ENCODE data around the gene DLX2. TPM values are rescaled to one million over a fixed set of nuclear protein-coding genes. Genes with fewer than 3 reads are reported as not detected.

The DLX2 gene
- total RNA-seq, 4 donors from 2014 or later: not detected

GRCh38 chr2:172095905-172096625 is 6.6 kb downstream of the DLX2 start:
- peak overlapping the region in 3 of 4 donors; percentile 31 to 65 (median 44) for H3K4me3 ChIP-seq
- 4 to 8% methylated on average over 16 to 20 of the region's 40 CpGs for WGBS, 2 donors
- H3K36me3 ChIP-seq: no peaks in the 10 kb centered on the region
- peaks cover 67 to 100% (median 93%) of the 10 kb centered on the region in 4 donors for H3K27me3 ChIP-seq
- no peak for TF ChIP-seq POLR2A (IDR thresholded peaks at IDR 0.05)
- no peak for TF ChIP-seq CTCF (IDR thresholded peaks at IDR 0.05)
- peaks cover 49 to 73% (median 60%) of the 10 kb centered on the region in 3 donors for H3K4me1 ChIP-seq
- intact Hi-C loops (cut with DNase I): no loop called here
- no peak for DNase-seq
- no peak overlapping the region for H3K27ac ChIP-seq
- H3K9me3 ChIP-seq: no peaks in the 10 kb centered on the region

- 2 to 3% methylated on average over 9 to 17 of the region's 51 CpGs for WGBS, 2 donors
- Histone ChIP-seq H3K27me3 (peaks cover 63 to 100% (median 94%) of the 10 kb centered on the region in 4 donors), H3K4me3 (peak overlapping the region; percentile 14 to 65 (median 38)), H3K27ac (peak overlapping the region in 1 of 4 donors; percentile 39), H3K9me3 (no peaks in the 10 kb centered on the region), H3K4me1 (peaks cover 43 to 71% (median 52%) of the 10 kb centered on the region in 3 donors), H3K36me3 (no peaks in the 10 kb centered on the region)
- intact Hi-C loops (cut with DNase I): no loop called here
- DNase-seq: no peak
- no peak for TF ChIP-seq CTCF (IDR thresholded peaks at IDR 0.05)
- TF ChIP-seq POLR2A (IDR thresholded peaks at IDR 0.05): no peak
Measured at GRCh38 chr2:172095146-172095904, 7.4 kb downstream of the DLX2 start.

- peak overlapping the region; percentile 14 to 65 (median 38) for H3K4me3 ChIP-seq
- no peaks in the 10 kb centered on the region for H3K9me3 ChIP-seq
- no peaks in the 10 kb centered on the region for H3K36me3 ChIP-seq
- DNase-seq: no peak
- no peak for TF ChIP-seq CTCF (IDR thresholded peaks at IDR 0.05)
- TF ChIP-seq POLR2A (IDR thresholded peaks at IDR 0.05): no peak
- intact Hi-C loops (cut with DNase I): no loop called here
- peak overlapping the region in 1 of 4 donors; percentile 39 for H3K27ac ChIP-seq
- peaks cover 36 to 68% (median 45%) of the 10 kb centered on the region in 3 donors for H3K4me1 ChIP-seq
- WGBS, 2 donors: 5% methylated on average over 8 to 18 of the region's 66 CpGs
- peaks cover 63 to 100% (median 94%) of the 10 kb centered on the region in 4 donors for H3K27me3 ChIP-seq
Measured at GRCh38 chr2:172094294-172095145, 8.2 kb downstream of the DLX2 start.

GRCh38 chr2:172093416-172094293 is 9.0 kb downstream of the DLX2 start:
- H3K9me3 ChIP-seq: no peaks in the 10 kb centered on the region
- peaks cover 61 to 100% (median 92%) of the 10 kb centered on the region in 4 donors for H3K27me3 ChIP-seq
- TF ChIP-seq CTCF (IDR thresholded peaks at IDR 0.05) (no peak), POLR2A (IDR thresholded peaks at IDR 0.05) (no peak)
- H3K4me1 ChIP-seq: peaks cover 31 to 65% (median 37%) of the 10 kb centered on the region in 3 donors
- no peaks in the 10 kb centered on the region for H3K36me3 ChIP-seq
- H3K27ac ChIP-seq: no peak overlapping the region
- no peak for DNase-seq
- WGBS, 2 donors: 22 to 26% methylated on average over 17 to 18 of the region's 18 CpGs
- no peak overlapping the region for H3K4me3 ChIP-seq
- intact Hi-C loops (cut with DNase I): no loop called here
